CD14-positive monocyte (primary cell): Measurements from ENCODE around the gene OR6C2. TPM values are rescaled to one million over a fixed set of nuclear protein-coding genes. Genes with fewer than 3 reads are reported as not detected.
"Not testable (repeated sequence)": the region's sequence is repeated elsewhere in the genome, so short reads cannot be mapped to it uniquely, and the experiment has no call there.

ENCODE experiments used
- DNase-seq, 3 donors: peaks; one replicate each; pipeline ENCODE4 v3.0.0-alpha.2; 2011 to 2022
- H2AFZ ChIP-seq: 2 replicates; pipeline ENCODE4 v1.6.0; 2012; ENCODE audit warnings: mild to moderate bottlenecking, low read depth, low read length, inconsistent platforms; ENCODE audit not compliant: insufficient read depth, poor library complexity, severe bottlenecking
- H3K27ac ChIP-seq, 2 donors: 1 replicate in 1 of 2; 2 replicates in 1 of 2; pipeline ENCODE4 v1.5.1; 2012 to 2013; ENCODE audit warnings: low read length in 2 of 2, control low read depth in 1 of 2, inconsistent platforms in 1 of 2, low read depth in 1 of 2, mild to moderate bottlenecking in 1 of 2
- H3K27me3 ChIP-seq, 2 donors: one replicate each; pipeline versions ENCODE4 v1.6.0 to v1.6.1; 2011 to 2013; ENCODE audit warnings: low read length in 2 of 2; ENCODE audit not compliant: control insufficient read depth in 2 of 2, insufficient read depth in 2 of 2
- H3K36me3 ChIP-seq, 2 donors: replicated peaks in 1 of 2; 1 replicate in 1 of 2; 2 replicates in 1 of 2; pipeline versions ENCODE4 v1.5.1 to v1.6.1; 2012 to 2013; ENCODE audit warnings: low read length in 2 of 2, control low read depth in 1 of 2, inconsistent platforms in 1 of 2, mild to moderate bottlenecking in 1 of 2; ENCODE audit not compliant: insufficient read depth in 2 of 2, control insufficient read depth in 1 of 2
- H3K4me1 ChIP-seq, 2 donors: 1 replicate in 1 of 2; 2 replicates in 1 of 2; pipeline versions ENCODE4 v1.5.1 to v1.6.1; 2012 to 2013; ENCODE audit warnings: low read length in 2 of 2, control low read depth in 1 of 2, inconsistent platforms in 1 of 2, mild to moderate bottlenecking in 1 of 2, moderate library complexity in 1 of 2; ENCODE audit not compliant: insufficient read depth in 2 of 2, control insufficient read depth in 1 of 2
- H3K4me2 ChIP-seq: replicated peaks from 2 replicates; pipeline ENCODE3; 2012; ENCODE audit warnings: low read length, moderate library complexity, mild to moderate bottlenecking; ENCODE audit not compliant: poor library complexity, severe bottlenecking; ENCODE audit errors: extremely low read depth
- H3K4me3 ChIP-seq, 3 experiments: fragments of 200-600 bp in 1 of 3; sonication (generic) in 1 of 3; replicated peaks in 1 of 3; 1 replicate in 2 of 3; 2 replicates in 1 of 3; pipeline ENCODE4 v1.5.1; 2011 to 2013; ENCODE audit warnings: low read length in 3 of 3, mild to moderate bottlenecking in 3 of 3, control low read depth in 2 of 3, low read depth in 2 of 3, inconsistent platforms in 1 of 3, moderate library complexity in 1 of 3
- H3K79me2 ChIP-seq: 2 replicates; pipeline ENCODE4 v1.6.0; 2012; ENCODE audit warnings: mild to moderate bottlenecking, control low read depth, inconsistent platforms, low read length, moderate library complexity; ENCODE audit not compliant: insufficient read depth
- H3K9ac ChIP-seq: 2 replicates; pipeline ENCODE4 v1.6.0; 2017; ENCODE audit warnings: low read length, mild to moderate bottlenecking; ENCODE audit not compliant: insufficient read depth, poor library complexity, severe bottlenecking
- H3K9me3 ChIP-seq, 2 donors: replicated peaks in 1 of 2; 1 replicate in 1 of 2; 2 replicates in 1 of 2; pipeline versions ENCODE4 v1.5.1 to v1.6.1; 2012 to 2013; ENCODE audit warnings: low read length in 2 of 2, control low read depth in 1 of 2; ENCODE audit not compliant: control insufficient read depth in 1 of 2, insufficient read depth in 1 of 2
- H4K20me1 ChIP-seq: 2 replicates; pipeline ENCODE4 v1.6.0; 2012; ENCODE audit warnings: mild to moderate bottlenecking, low read length, control low read depth, moderate library complexity; ENCODE audit not compliant: insufficient read depth
- H3K27ac Mint-ChIP-seq, 7 donors: one replicate each; pipeline ENCODE4 v1.8.0; 2020; ENCODE audit warnings: mild to moderate bottlenecking in 7 of 7, mixed read lengths in 7 of 7, moderate library complexity in 6 of 7, inconsistent platforms in 2 of 7
- H3K27me3 Mint-ChIP-seq, 3 donors: one replicate each; pipeline ENCODE4 v1.8.0; 2021 to 2022; ENCODE audit warnings: low read depth in 3 of 3, mild to moderate bottlenecking in 3 of 3, mixed read lengths in 3 of 3, moderate library complexity in 3 of 3, inconsistent platforms in 1 of 3
- H3K36me3 Mint-ChIP-seq, 2 donors: one replicate each; pipeline ENCODE4 v1.8.0; 2020; ENCODE audit warnings: mixed read lengths in 2 of 2, inconsistent platforms in 1 of 2, mild to moderate bottlenecking in 1 of 2
- H3K4me1 Mint-ChIP-seq: one replicate; pipeline ENCODE4 v1.8.0; 2020; ENCODE audit warnings: mild to moderate bottlenecking, mixed read lengths
- H3K4me3 Mint-ChIP-seq, 2 donors: one replicate each; pipeline ENCODE4 v1.8.0; 2020; ENCODE audit warnings: mild to moderate bottlenecking in 2 of 2, mixed read lengths in 2 of 2, moderate library complexity in 1 of 2
- H3K9me3 Mint-ChIP-seq, 7 donors: one replicate each; pipeline ENCODE4 v1.8.0; 2020 to 2022; ENCODE audit warnings: mixed read lengths in 7 of 7, mild to moderate bottlenecking in 6 of 7, moderate library complexity in 6 of 7, inconsistent platforms in 2 of 7
- CTCF ChIP-seq: fragments of 200-600 bp; IDR thresholded peaks from one replicate; pipeline ENCODE4 v1.8.0; 2022; ENCODE audit warnings: antibody characterized with exemption, mild to moderate bottlenecking
- WGBS: methylation state at CpG from one replicate; pipeline ENCODE4 v1.1.5; 2013; ENCODE audit warnings: missing lambda C conversion rate; ENCODE audit not compliant: insufficient coverage; 5-methylcytosine and 5-hydroxymethylcytosine counted together
- intact Hi-C, 2 donors: fragments of 100-400 bp; cut with micrococcal nuclease; formaldehyde crosslinking; loops; one replicate each; pipeline versions ENCODE4 v1.15.0 to v1.15.1; 2023
- polyA plus RNA-seq, 3 donors: library from polyadenylated mRNA; depleted of rRNA in 1 of 3; unstranded in 2 of 3; stranded (reverse) in 1 of 3; fragments of 300-500 nt in 2 of 3; fragments of >200 nt in 1 of 3; fragmentation: Illumina TruSeq in 2 of 3; gene quantifications; 1 replicate in 2 of 3; 2 replicates in 1 of 3; pipeline ENCODE4 v1.2.3, GENCODE V29; 2012 to 2021

Gene OR6C2
- polyA plus RNA-seq, 3 donors = 0.18 TPM; not detected in 2

GRCh38 chr12:55484284-55484683, 40.4 kb downstream of the OR6C2 start:
- H3K9me3 ChIP-seq, H3K4me3 Mint-ChIP-seq, H3K36me3 ChIP-seq, H3K27ac ChIP-seq, H3K4me2 ChIP-seq, DNase-seq, H3K27me3 Mint-ChIP-seq, H4K20me1 ChIP-seq, H3K4me3 ChIP-seq, H3K4me1 ChIP-seq, intact Hi-C loops, H3K9ac ChIP-seq, H3K36me3 Mint-ChIP-seq, H3K4me1 Mint-ChIP-seq, H3K9me3 Mint-ChIP-seq, H3K27ac Mint-ChIP-seq, H3K79me2 ChIP-seq, H2AFZ ChIP-seq, H3K27me3 ChIP-seq: not testable (repeated sequence)
- 65% methylated on average over 4 of the region's 13 CpGs for WGBS

- Histone ChIP-seq H3K9ac (no peak within 1 kb of the TSS), H2AFZ (no peak within 1 kb of the TSS), H3K4me2 (no peak within 1 kb of the TSS), H4K20me1 (no peaks in the 10 kb centered on the region), H3K27me3 (peaks cover 5 to 6% of the 10 kb centered on the region in 2 donors), H3K9me3 (no peaks in the 10 kb centered on the region), H3K4me3 (no peak within 1 kb of the TSS), H3K4me1 (no peaks in the 10 kb centered on the region), H3K27ac (no peak within 1 kb of the TSS), H3K79me2 (no peaks in the 10 kb centered on the region), H3K36me3 (no peaks in the 10 kb centered on the region)
- Mint-ChIP-seq H3K9me3 (peaks cover 0 to 3% (median 0%) of the 10 kb centered on the region in 7 donors), H3K27me3 (peaks cover 4 to 5% (median 4%) of the 10 kb centered on the region in 3 donors), H3K27ac (no peak within 1 kb of the TSS), H3K4me3 (no peak within 1 kb of the TSS), H3K36me3 (no peaks in the 10 kb centered on the region), H3K4me1 (no peaks in the 10 kb centered on the region)
- TF ChIP-seq CTCF = no peak
- no CpG with 5 or more reads among the region's 2 CpGs for WGBS
- no peak for DNase-seq
- intact Hi-C loops = no loop called here
Measured at GRCh38 chr12:55492078-55492477, 48.2 kb downstream of the OR6C2 start, which contains the start of gene OR6C68. Gene OR6C68, plus strand, starts transcription at chr12:55492378. Its CDS starts 0 bp downstream, at chr12:55492378.
